Nephron (organoid): Measurements from ENCODE around the gene SLC49A3.
A peak's percentile ranks its signal among the peaks of the same experiment; 100 is the strongest.

ENCODE experiments used
- H3K27ac Mint-ChIP-seq, 3 experiments: 2 replicates each; pipeline ENCODE4 v1.8.0; 2020; ENCODE audit warnings: mixed read lengths in 3 of 3, mild to moderate bottlenecking in 2 of 3, moderate library complexity in 1 of 3
- H3K27me3 Mint-ChIP-seq: 2 replicates; pipeline ENCODE4 v1.8.0; 2021; ENCODE audit warnings: low read depth, mild to moderate bottlenecking, moderate library complexity, mixed read lengths
- H3K36me3 Mint-ChIP-seq: 2 replicates; pipeline ENCODE4 v1.8.0; 2020; ENCODE audit warnings: low read depth, mixed read lengths
- H3K4me1 Mint-ChIP-seq: 2 replicates; pipeline ENCODE4 v1.8.0; 2020; ENCODE audit warnings: mixed read lengths
- H3K4me3 Mint-ChIP-seq, 3 experiments: 2 replicates each; pipeline ENCODE4 v1.8.0; 2020; ENCODE audit warnings: mild to moderate bottlenecking in 3 of 3, mixed read lengths in 3 of 3, moderate library complexity in 2 of 3
- H3K9me3 Mint-ChIP-seq: 2 replicates; pipeline ENCODE4 v1.8.0; 2020; ENCODE audit warnings: mixed read lengths
- CTCF ChIP-seq, 3 experiments: fragments of 200-600 bp; sonication (generic); IDR thresholded peaks; one replicate each; pipeline ENCODE4 v1.5.0; 2021; ENCODE audit warnings: antibody characterized with exemption in 3 of 3; ENCODE audit not compliant: unreplicated experiment in 3 of 3

The SLC49A3 gene

DNA sequence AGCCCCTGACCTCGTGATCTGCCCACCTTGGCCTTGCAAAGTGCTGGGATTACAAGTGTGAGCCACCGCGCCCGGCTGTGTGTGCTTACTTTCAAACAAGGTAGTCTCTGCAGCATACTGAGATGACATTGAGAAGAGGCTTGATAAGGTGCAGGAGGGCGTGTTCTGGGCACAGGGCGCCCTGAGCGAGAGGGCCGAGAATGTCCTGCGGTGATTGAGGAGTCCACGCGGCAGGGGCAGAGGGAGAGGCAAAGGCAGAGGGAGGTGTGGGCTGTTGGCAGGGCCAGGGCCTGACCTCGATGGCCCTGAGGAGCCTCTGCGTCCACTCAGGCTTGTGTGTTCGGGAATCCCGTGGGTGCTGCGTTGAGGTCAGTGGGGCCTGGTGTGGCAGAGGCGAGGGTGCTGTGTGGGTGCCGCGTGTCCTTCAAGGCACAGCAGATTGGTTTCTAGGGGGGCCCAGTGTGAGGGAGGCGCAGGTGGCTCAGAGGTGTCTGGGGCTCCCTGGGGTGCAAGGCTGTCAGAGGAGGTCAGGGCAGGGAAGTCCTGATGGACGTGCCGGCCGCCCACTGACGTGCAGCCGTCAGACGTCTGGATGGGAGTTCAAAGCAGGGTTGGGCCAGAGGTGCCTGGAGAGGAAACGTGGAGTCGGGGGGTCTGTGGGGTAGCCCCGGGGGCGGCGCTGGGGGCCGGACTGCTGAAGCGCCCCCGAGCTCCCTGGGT lies 28.8 kb upstream of the SLC49A3 start:
- Mint-ChIP-seq H3K36me3 (peaks cover 41% of the 10 kb centered on the region), H3K9me3 (no peaks in the 10 kb centered on the region), H3K27ac (peak overlapping the region in 1 of 3 experiments; percentile 63), H3K4me1 (peaks cover 34% of the 10 kb centered on the region), H3K27me3 (no peaks in the 10 kb centered on the region), H3K4me3 (peak overlapping the region in 2 of 3 experiments; percentile 4 to 37)
- no peak for TF ChIP-seq CTCF (IDR thresholded peaks at IDR 0.05; ENCODE audit: unreplicated experiment in 3 of 3)

DNA sequence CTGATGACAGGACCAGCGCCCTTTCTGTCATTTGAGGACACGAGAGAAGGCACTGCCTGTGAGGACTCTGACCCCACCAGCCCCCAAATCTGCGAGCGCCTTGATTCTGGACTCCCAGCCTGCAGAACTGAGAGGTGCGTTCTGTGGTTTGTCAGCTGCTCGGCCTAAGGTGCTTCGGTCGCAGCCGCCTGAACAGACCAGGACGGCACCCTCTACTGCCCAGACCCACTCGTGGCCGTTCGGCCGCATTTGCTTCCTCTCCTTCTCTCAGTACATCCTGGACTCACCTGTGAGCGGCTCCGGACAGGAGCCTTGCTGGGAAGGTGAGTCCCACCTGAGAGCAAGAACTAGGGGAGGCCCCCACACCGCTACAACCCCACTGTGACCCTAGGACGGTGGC lies 25.1 kb upstream of the SLC49A3 start:
- Mint-ChIP-seq H3K36me3 (peaks cover 34% of the 10 kb centered on the region), H3K4me3 (no peak overlapping the region)
- no peak for TF ChIP-seq CTCF (IDR thresholded peaks at IDR 0.05; ENCODE audit: unreplicated experiment in 3 of 3)

GRCh38 chr4:712916-713632 lies 24.1 kb upstream of the SLC49A3 start:
- H3K27me3 Mint-ChIP-seq: no peaks in the 10 kb centered on the region
- TF ChIP-seq CTCF (IDR thresholded peaks at IDR 0.05; ENCODE audit: unreplicated experiment in 3 of 3): no peak
- H3K4me1 Mint-ChIP-seq: peaks cover 38% of the 10 kb centered on the region
- H3K36me3 Mint-ChIP-seq: peaks cover 41% of the 10 kb centered on the region
- H3K27ac Mint-ChIP-seq: no peak overlapping the region
- H3K9me3 Mint-ChIP-seq: no peaks in the 10 kb centered on the region
- H3K4me3 Mint-ChIP-seq: no peak overlapping the region

More for the DNA sequence above, 25.1 kb upstream of the SLC49A3 start:
- H3K27me3 Mint-ChIP-seq: no peaks in the 10 kb centered on the region
- no peaks in the 10 kb centered on the region for H3K9me3 Mint-ChIP-seq
- peaks cover 31% of the 10 kb centered on the region for H3K4me1 Mint-ChIP-seq
- no peak overlapping the region for H3K27ac Mint-ChIP-seq

GRCh38 chr4:712093-712492 lies 23.1 kb upstream of the SLC49A3 start:
- H3K4me3 Mint-ChIP-seq: peak overlapping the region in 1 of 3 experiments; percentile 43
- H3K27me3 Mint-ChIP-seq: no peaks in the 10 kb centered on the region
- no peak overlapping the region for H3K27ac Mint-ChIP-seq
- peaks cover 34% of the 10 kb centered on the region for H3K36me3 Mint-ChIP-seq
- H3K9me3 Mint-ChIP-seq: no peaks in the 10 kb centered on the region
- H3K4me1 Mint-ChIP-seq: peaks cover 31% of the 10 kb centered on the region
- no peak for TF ChIP-seq CTCF (IDR thresholded peaks at IDR 0.05; ENCODE audit: unreplicated experiment in 3 of 3)

GRCh38 chr4:710916-711315 lies 22.0 kb upstream of the SLC49A3 start:
- H3K36me3 Mint-ChIP-seq: peaks cover 34% of the 10 kb centered on the region
- no peaks in the 10 kb centered on the region for H3K9me3 Mint-ChIP-seq
- peak overlapping the region; percentile 49 to 82 (median 54) for H3K4me3 Mint-ChIP-seq
- no peaks in the 10 kb centered on the region for H3K27me3 Mint-ChIP-seq
- peak overlapping the region in 1 of 3 experiments; percentile 38 for H3K27ac Mint-ChIP-seq
- no peak for TF ChIP-seq CTCF (IDR thresholded peaks at IDR 0.05; ENCODE audit: unreplicated experiment in 3 of 3)
- peaks cover 31% of the 10 kb centered on the region for H3K4me1 Mint-ChIP-seq
